Astrocyte of the spinal cord (primary cell): ENCODE results near the gene GFOD2.

Experiments
- DNase-seq: peaks from one replicate; pipeline ENCODE4 v3.0.0; 2011; ENCODE audit warnings: low read depth, low spot score
- H3K4me3 ChIP-seq: 2 replicates; pipeline ENCODE4 v1.5.1; 2011; ENCODE audit warnings: low read depth, mild to moderate bottlenecking, low read length, moderate library complexity
- in situ Hi-C: cut with HindIII; loops from 2 replicates; pipeline ENCODE4 v1.10.0; 2017; ENCODE audit warnings: low sequenced_read_pairs
- TF ChIP-seq, protein P1 (sequence below): IDR thresholded peaks from 2 replicates; pipeline ENCODE4 v1.5.1; 2012; ENCODE audit warnings: low read depth, mild to moderate bottlenecking, low read length, inconsistent platforms

Gene GFOD2

GRCh38 chr16:67653789-67654402, 65.2 kb downstream of the GFOD2 start:
- in situ Hi-C loops = no loop called here
- peak overlapping the region; percentile 48 for H3K4me3 ChIP-seq
- no peak for DNase-seq
- TF ChIP-seq, protein P1, sequence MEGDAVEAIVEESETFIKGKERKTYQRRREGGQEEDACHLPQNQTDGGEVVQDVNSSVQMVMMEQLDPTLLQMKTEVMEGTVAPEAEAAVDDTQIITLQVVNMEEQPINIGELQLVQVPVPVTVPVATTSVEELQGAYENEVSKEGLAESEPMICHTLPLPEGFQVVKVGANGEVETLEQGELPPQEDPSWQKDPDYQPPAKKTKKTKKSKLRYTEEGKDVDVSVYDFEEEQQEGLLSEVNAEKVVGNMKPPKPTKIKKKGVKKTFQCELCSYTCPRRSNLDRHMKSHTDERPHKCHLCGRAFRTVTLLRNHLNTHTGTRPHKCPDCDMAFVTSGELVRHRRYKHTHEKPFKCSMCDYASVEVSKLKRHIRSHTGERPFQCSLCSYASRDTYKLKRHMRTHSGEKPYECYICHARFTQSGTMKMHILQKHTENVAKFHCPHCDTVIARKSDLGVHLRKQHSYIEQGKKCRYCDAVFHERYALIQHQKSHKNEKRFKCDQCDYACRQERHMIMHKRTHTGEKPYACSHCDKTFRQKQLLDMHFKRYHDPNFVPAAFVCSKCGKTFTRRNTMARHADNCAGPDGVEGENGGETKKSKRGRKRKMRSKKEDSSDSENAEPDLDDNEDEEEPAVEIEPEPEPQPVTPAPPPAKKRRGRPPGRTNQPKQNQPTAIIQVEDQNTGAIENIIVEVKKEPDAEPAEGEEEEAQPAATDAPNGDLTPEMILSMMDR = no peak

- no peak for DNase-seq
Observed at GRCh38 chr16:67653128-67653788, 65.9 kb downstream of the GFOD2 start.

GRCh38 chr16:67652578-67653127, 66.5 kb downstream of the GFOD2 start:
- TF ChIP-seq, protein P1 = no peak
- DNase-seq = no peak
- in situ Hi-C loops = no loop called here
- H3K4me3 ChIP-seq = peak overlapping the region; percentile 48

More at GRCh38 chr16:67653128-67653788, 65.9 kb downstream of the GFOD2 start:
- in situ Hi-C loops = no loop called here
- peak overlapping the region; percentile 48 for H3K4me3 ChIP-seq
- TF ChIP-seq, protein P1 = no peak

DNA sequence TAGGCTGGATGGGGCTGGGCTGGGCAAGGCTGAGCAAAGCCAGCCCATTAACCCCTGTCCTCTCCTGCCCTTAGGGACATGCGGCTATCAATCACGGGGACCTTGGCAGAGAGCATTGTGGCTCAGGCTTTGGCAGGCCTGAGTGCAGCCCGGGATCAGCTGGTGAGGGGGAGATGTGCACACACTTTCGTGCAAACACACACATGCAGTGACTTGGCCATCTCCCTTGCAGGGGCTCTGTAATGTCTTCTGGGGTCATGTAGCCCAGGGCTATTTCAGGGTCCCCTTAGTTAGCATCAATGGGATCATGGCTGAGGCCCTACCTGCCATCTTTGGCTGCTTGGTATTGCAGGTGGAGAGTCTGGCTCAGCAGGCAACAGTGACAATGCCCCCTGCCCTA, 67.3 kb downstream of the GFOD2 start:
- TF ChIP-seq, protein P1 = no peak
- no peak for DNase-seq
- no peak overlapping the region for H3K4me3 ChIP-seq
- in situ Hi-C loops = no loop called here

GRCh38 chr16:67651039-67651438, 68.1 kb downstream of the GFOD2 start:
- TF ChIP-seq, protein P1 = no peak
- in situ Hi-C loops = no loop called here
- DNase-seq = no peak
- no peak overlapping the region for H3K4me3 ChIP-seq

- no peak for DNase-seq
- TF ChIP-seq, protein P1 = no peak
- in situ Hi-C loops = no loop called here
- no peak overlapping the region for H3K4me3 ChIP-seq
Observed at GRCh38 chr16:67650023-67650422, 69.1 kb downstream of the GFOD2 start.
